HG02678 (cell line): Measurements from ENCODE around the gene COCH.
"Not testable (repeated sequence)": the region's sequence is repeated elsewhere in the genome, so short reads cannot be mapped to it uniquely, and the experiment has no call there.

ENCODE experiments used
- ATAC-seq: cut with Tn5 transposase; IDR thresholded peaks from one replicate; pipeline ENCODE4 v1.9.1; 2021; ENCODE audit warnings: mild to moderate bottlenecking, moderate library complexity; ENCODE audit not compliant: unreplicated experiment

The COCH gene

GRCh38 chr14:30921305-30921704, 46.9 kb downstream of the COCH start:
- ATAC-seq, result no peak

GRCh38 chr14:30921788-30922187, 47.4 kb downstream of the COCH start:
- no peak for ATAC-seq

GRCh38 chr14:30925254-30925653, 50.9 kb downstream of the COCH start:
- no peak for ATAC-seq

- no peak for ATAC-seq
Measured at GRCh38 chr14:30928462-30928861, 54.1 kb downstream of the COCH start.

GRCh38 chr14:30933937-30934336, 59.6 kb downstream of the COCH start:
- not testable (repeated sequence) for ATAC-seq

- no peak for ATAC-seq
Measured at GRCh38 chr14:30935445-30935844, 61.1 kb downstream of the COCH start.

- ATAC-seq, result no peak
Measured at GRCh38 chr14:30938617-30939016, 64.3 kb downstream of the COCH start.
